ENCODE data around the gene MACROD2.

Gene MACROD2

DNA sequence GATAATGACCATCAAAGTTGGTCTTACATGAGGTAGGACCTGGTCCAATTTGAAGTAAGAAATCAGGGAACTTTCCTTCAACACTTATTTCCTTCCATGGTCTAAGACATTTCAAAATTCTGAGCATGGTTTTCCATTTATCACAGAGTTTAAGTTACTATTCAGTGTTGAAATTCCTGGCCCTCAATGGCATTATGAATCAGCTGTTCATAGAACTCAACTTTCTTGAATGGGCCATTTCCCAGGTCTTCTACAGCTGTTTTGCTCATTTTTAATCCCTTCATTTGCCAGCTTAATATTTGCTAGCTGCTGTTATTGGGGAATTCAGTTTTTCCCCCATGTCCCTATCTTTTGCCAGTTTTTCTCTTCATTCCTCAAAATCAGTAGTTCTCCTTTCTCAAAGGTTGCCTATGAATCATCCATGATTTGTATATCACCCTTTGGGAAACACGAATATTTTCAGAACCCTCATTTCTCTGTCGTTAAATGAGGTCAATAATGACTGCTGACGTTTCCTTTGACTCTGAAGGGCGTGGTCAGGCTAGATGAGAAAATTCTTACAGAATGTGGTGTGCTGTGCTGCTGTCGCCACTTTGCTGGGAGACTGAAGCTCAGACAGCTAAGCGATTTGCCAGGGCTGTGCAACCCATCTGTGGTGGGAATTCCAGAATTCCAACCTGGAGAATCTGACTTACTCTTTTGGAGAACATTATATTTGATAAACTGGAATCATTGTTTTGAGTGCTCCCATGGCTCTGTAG, 558.6 kb downstream of the MACROD2 start:
- no peak for DNase-seq

DNA sequence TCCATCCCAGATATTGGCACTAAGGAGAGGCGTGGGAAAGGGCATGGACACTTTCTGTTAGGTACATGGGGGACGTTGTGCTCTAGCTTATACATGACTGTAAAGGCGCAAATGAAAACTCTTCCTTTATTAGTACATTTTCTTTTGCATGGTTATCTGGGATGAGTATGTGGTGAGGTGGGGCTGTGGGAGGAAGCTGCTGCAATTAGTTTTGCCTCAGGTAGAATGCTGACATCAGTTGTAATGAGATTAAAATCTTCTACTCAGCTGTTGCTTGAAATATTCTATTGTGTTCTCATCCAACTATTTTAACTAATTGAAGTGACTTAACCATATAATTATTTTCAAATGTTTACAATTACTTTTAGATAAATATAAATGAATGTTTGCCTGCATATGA, 560.4 kb downstream of the MACROD2 start:
- no peak for DNase-seq

DNA sequence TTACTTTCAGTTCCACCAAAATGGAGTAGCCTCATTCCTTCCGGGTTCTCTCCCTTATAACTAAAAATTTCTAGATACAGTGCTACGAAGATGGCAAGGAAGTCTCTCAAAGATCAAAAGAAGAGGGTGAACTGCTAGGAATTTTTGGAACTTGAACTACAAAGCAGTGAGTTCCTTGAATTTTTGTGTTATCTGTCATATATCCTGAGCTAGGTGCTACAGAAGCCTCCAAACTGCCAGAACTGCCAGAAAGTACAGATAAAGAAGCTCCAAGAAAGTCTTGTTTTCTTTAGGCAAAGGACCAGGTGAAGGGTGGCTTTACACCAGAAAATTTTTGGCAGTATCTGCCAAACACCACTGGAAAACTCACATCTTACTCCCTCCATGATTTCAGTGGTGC, 560.9 kb downstream of the MACROD2 start:
- DNase-seq: no peak

DNA sequence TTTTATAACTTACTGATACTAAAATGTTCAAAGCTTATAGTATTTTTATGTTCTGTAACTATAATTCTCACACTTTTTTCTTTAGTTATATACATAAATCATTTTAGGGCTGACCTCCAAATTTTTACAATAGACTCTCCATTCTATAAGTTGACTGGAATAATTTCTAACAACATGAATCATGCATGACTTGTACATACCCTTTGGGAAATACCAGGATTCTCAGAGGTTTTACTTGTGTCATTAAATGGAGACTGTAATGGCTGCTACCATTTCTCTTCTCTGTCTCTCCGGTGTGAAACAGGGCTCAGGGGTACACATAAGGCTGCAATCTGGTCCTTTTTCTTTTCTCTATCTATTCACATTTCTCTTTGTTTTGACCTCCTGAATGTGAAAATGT, 564.3 kb downstream of the MACROD2 start:
- DNase-seq: no peak

DNA sequence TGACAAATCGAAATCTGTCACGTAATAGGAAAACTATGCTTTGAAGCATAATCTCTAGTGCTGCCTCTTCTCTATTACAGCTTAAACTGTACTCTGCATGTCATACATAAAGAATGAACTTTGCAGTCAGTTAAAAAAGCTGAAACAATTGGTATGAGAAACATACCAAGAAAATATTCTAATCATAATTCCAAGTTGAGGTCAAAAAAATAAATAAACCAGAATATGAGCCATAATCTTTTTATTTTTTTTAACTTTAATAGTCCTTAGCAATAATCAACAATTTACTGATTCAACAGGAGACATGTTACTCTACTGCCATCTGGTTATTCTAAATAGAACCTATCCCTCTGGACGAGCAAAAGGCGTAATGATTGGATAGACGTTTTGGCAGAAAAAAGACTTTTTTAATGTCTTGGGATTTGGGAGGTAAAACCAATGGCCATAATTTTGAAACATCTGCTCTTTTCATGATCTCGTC, 566.5 kb downstream of the MACROD2 start:
- no peak for DNase-seq

DNA sequence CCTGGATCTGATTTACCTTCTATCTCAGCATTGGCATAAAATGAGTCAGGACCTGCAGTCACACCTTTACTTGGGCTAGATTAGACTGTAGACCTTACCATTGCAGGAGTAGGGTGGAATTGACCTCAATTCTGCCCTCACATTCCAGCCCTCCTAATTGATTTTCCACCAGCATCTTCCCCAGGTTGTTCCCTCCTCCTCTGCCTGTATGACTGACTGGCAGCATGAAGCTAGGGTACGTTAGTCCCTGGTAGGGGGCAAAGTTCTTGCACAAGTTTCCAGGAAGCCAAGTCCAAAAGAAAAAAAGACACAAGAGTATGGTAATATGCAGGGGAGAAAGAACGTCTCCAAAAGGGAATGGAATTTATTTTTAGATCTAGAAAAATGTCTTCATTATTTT, 567.7 kb downstream of the MACROD2 start:
- DNase-seq: no peak

DNA sequence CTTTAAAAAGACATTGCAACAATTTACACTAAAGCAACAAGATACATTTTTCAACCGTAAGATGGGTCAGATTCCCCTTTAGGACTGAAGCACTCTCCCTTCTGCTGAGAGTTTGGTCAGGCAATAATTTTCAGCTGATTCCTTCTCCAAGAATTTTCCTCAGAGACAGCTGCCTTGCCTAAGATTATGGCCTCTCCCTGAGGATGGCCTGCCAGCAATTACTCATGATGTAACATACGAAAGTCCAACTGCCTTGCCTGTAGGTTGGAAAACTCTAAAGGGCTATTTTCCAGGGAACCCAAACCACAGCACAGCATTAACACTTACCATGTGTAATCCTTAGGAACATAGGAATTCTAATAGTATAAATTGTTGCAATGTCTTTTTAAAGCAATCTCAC, 571.2 kb downstream of the MACROD2 start:
- no peak for DNase-seq

DNA sequence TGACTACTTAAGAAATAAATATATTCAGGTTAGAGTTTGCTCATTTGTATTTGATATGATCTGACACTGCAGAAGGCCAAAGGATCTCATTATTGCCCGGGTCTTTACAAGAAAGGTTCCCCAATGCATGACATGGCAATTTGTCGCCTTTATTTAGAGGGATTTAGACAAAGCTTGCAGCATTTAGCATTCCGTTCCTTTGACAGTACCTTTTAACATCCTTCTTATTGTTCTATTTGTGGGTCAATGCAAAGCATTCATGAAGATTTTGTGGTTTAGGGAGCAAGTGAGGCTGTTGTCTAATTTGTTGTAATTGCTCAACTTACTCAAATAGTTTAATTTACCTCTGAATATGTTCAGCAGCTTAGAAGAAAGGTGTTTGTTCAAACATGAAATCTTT, 572.9 kb downstream of the MACROD2 start:
- DNase-seq: no peak

DNA sequence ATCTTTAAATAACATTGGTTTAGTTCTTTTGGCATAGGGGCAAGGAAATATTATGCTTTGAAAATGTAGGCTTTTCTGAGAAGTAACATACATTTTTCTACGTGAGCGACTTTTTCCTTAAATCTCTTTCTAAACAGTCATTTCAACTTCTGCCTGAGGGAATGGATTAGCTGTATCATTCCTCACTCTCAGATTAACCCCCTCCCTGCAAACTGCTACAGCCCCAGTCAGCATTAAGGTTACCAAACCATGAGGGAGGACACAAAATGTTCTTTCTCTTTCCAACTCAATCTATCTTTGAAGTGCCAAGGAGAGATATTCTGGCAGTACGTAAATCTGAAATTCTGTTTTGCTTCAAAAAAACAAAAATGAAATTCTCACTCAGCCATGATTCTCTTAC, 573.4 kb downstream of the MACROD2 start:
- no peak for DNase-seq

DNA sequence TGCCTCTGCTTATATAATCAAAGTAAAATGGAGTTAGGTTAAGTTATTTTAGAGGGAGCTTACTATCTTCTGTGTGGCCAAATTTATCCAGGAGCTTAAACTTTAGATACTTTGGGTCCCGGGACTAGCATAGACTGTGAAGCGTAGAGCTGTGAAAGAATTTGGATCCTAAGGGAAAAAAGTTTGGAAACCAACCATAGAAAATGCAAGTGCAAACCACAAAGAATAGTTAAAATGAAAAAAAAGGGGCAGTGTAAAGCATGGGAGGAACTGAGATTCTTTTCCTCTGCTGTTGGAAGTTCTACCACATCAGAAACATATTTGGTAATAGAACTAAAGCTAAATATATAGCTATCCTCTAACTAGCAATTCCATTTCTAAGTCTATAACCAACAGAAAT, 574.3 kb downstream of the MACROD2 start:
- DNase-seq: no peak

DNA sequence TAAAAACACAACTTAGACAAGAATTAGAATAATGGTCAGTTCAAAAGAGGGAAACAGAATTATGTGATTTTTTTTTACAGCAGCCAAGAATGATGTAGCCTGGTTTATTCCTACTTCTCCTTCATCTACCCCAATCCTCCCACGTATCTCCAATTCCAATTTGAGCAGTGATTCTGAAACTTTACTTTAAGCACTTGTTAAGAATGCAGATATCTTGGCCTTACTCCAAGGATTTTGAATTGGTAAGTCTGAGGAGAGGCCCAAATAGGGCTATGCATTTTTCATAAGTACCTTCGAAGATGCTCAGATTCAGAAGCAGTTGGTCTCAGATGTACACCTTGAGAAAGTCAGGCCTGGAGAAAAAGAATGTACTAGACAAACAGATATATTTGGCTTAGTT, 575.5 kb downstream of the MACROD2 start:
- DNase-seq: no peak

DNA sequence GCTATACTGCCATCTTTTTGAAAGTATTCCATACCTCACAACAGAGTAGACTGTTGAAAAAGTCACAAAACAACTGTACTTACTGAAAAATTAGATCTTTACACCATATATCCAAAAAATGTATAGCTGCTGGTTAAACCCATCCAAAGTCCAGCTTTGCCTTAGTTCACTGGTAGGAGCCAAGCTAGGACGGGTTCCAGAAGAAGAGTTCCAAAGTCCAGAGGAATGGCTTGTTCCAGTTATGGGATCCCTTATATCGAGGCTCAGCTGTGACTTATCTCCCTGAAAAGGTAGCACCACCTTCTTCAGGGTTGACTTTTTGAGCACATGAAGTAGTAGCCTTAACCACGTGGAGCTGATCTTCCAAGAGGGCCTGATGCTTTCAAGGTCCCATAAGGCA, 578.4 kb downstream of the MACROD2 start:
- no peak for DNase-seq

DNA sequence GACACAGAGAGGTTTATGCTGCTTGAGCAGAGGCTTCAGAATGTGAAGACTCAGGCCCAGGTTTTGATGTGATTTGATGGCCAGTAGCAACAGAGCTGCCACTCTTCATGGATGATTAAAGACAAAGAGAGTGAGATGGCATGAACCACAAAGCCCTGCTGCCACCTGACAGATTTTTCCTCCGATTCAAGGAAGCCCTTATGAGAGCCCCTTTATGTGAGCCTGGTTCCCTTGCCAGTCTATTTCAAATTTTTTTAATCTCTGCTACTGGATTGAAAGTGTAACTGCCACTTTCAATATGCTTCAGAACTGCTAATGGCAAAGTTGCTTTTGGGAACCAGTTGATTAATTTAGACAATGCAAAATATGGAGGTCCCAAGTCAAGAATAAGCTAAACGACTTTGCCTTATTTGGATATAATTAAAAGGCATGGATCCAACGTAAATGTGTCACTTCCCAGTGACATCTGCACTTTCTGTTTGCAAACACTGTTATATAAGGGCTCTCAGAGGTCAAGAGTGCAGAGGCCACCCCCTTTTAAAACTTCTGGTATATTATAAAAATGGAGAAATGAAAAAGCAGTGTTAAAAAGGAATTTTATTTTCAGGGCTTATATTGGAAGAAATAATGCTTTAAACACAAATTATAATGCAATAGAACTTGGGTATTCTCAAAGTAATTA, 581.0 kb downstream of the MACROD2 start:
- no peak for DNase-seq

DNA sequence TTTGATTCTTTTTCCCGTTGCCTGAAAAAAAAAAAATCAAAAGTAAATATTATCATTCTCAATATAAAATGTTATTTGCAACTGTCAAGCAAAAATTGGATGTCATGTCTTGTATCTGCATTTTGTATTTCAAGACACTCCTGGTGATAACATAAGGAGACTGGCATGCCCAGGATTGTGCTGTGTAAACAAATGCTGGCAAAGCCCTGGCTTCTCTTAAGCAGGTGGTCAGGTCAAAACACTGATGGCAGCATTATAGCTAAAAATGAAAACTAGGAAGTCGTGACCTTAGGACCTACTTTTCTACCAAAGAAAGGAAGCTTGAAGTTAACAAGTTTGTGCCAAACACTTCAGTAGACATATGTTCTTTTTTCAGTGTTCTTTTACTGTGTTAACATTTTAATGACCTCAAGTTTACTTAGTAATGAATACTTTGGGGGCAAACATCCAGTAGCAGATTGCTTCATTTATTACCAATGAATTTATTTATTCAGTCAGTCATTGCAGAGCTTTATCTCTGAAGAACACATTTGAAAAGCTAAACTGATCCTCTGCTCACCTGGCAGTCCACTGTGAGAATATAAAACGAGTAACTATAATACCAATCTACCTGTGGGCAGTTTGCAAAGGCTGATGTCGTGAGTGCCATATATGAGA, 585.2 kb downstream of the MACROD2 start:
- no peak for DNase-seq

DNA sequence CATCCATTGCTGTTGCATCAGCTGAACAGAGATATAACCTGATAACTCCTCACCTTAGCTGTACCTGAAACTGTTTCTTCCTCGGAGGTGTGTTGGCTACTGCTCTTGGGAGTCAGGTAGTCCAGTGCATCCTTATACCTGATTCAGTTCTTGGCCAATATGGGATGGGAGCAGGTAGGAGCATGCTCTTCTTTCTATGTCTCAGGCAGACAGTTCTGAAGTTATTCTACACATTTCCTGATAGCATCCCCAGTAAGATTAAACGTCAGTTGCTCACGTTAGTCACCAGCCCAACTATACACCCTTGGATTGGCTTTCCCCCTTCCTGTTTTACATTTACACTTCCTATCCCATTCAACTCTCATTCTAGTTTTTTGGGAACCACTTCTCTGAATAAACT, 586.4 kb downstream of the MACROD2 start:
- DNase-seq: no peak

DNA sequence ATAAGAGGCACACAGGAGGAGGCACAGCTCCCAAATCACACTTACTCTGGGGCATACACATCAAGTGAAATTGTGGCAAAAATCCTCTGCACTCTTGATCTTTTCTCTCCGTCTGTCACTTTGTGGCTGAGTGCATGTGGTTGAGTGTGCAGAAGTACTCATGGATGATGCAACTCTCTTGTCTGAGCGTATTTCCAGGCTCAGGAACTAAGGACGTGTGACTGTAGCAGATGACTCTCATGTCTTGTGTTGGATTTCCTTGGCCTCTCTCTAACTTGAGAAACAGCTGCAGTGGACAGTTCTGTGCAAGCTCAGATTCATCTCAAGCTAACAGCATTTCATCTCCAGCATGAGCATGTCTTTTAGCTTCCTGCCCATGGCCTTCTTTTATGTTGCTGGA, 587.5 kb downstream of the MACROD2 start:
- DNase-seq: no peak

DNA sequence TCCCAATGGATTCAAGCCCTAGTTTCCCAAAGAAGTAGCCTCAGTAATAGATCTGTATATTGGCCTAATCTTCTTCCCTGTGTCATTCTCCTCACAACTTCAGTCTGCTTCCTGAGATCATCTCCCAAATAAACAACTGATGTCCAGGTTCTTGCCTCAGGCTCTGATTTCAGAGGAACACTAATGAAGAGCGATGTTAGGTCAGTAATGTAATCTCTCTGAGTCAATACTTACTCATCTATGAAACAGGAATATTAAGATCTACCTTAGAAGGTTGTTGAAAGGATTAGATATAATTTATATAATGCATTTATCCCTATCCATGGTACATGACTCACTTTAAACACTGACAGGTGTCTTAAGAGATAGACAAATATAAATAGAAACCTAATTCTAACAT, 588.1 kb downstream of the MACROD2 start:
- no peak for DNase-seq

DNA sequence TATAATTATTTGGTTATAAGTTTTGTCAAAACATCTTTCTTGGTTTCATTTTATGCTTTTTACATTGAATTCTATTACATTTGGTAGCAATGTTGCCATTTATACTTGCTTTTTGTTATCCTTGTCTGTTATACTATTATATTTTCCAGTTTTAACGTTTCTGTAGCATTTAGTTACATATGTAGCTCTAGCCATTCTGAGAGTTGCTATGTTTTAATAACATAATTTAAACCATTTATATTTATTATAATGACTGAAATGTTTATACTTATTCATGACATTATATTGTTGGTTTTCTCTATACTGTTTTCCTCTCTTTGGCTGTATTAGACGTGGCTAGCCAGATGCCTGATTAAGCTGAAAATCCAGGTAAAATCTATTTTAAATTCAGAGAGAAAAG, 594.1 kb downstream of the MACROD2 start:
- no peak for DNase-seq

DNA sequence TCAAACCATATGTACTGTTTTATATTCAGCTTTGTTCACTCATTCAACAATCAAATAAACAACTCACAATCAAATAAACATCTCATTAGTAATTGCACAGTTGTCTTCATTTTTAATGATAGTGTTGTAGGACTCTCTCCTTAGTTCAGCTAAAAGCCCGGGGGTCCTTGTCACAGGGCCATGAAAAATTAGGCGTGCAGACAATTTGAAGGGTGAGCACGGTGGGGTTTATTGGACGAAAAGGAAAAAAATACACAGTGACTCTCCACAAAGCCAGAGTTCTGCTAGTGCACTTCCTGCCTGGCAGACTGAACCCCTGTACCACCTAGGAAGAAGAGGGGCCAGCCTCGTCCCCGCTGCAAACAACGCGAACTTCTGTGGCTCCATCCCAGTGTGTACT, 599.7 kb downstream of the MACROD2 start:
- no peak for DNase-seq

DNA sequence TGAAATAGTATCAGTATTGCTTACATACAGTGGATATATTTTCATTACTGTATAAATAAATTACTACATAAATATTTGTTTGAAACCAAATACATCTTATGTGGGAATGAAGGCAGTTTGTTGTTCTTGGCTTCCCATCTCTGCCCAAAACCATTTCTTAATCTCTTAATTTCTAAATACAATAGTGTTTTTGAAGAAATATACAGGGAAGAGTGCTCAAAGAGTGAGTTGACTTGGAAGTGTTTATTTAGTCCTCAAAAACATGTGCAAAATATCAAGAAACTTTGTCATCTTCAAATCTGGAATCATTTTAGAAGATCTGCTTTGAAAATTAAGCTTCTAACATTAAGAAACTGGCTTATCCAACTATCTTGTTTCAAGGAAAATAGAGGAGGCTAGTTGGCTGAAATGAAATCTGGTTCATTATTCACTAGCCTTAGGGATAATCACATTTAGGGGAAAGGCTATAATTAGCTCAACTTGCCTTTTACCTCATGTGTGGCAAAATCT, 601.9 kb downstream of the MACROD2 start:
- DNase-seq: no peak

DNA sequence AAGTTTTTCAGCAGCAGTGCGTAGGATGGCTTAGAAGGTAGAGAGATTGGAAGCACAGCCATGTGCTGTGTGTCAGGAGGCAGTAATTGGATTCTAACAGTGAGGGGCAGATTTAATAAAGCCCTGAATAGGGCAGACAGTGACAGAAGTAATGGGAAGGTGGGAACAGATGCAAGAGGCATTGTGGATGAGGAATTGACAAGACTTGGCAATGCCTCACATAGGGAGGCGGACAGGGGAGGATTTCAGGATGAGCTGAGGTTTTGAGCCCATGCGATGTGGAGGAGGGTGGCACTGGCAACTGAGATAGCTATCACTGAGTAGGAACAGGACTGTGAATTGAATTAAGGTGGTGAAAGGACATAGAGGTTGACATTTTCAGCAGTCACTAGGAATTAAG, 604.3 kb downstream of the MACROD2 start:
- DNase-seq: no peak

DNA sequence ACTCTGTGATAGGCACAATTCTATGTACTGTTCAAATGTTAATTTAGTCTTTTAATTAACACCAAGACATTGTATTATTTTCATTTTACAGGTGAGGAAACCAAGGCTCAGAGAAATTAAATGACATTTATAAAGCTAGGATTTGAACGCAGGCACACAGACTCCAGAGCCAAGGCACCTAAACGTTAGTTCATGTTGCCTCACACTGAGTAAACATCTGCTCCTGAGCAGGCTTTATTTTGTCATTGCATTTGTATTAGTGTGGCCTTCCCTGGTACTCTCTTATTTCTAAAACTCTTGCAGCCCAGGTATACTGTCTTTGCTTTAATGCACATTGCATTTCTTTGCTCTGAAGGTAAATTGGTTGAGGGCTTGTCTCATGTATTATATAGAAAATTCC, 605.2 kb downstream of the MACROD2 start:
- no peak for DNase-seq

DNA sequence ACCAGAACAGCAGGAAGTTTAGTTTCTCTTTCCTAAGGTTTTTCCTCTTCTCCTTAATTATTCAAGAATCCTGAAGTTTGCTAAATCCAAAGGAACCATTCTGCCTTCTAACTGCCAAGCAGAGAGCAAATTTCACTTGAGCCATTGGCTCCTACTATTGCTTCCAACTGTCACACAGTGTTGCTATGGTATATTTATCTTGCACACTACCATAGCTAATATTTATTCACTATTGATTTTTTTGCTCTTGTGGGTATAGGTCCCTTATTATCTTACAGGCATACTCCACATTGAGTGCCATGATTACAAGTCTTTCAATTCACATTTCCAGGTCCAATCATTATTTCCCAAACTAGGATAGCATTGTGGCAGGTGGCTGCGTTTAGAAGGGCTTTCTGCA, 608.8 kb downstream of the MACROD2 start:
- DNase-seq: no peak

Data from effector CD8-positive, alpha-beta T cell (primary cell).